Parathyroid adenoma (tissue), 2 donors: ENCODE results near the gene HOXD10.

Source experiments
- H2AFZ ChIP-seq: fragments of 300-600 bp; sonication (generic); one replicate; pipeline ENCODE4 v1.7.0; 2017; ENCODE audit warnings: antibody characterized with exemption, mild to moderate bottlenecking
- H3K27ac ChIP-seq: fragments of 300-600 bp; sonication (generic); one replicate; pipeline ENCODE4 v1.7.0; 2017
- H3K27me3 ChIP-seq: fragments of 300-600 bp; sonication (generic); one replicate; pipeline ENCODE4 v1.7.0; 2017; ENCODE audit warnings: low read length; ENCODE audit not compliant: control insufficient read depth, insufficient read depth
- H3K36me3 ChIP-seq: fragments of 300-600 bp; sonication (generic); one replicate; pipeline ENCODE4 v1.7.0; 2017; ENCODE audit warnings: low read length; ENCODE audit not compliant: control insufficient read depth, insufficient read depth
- H3K4me1 ChIP-seq: fragments of 300-600 bp; sonication (generic); one replicate; pipeline ENCODE4 v1.7.0; 2017; ENCODE audit warnings: control low read depth
- H3K4me2 ChIP-seq: fragments of 300-600 bp; sonication (generic); one replicate; pipeline ENCODE4 v1.7.0; 2017; ENCODE audit warnings: low read length
- H3K4me3 ChIP-seq: fragments of 300-600 bp; sonication (generic); one replicate; pipeline ENCODE4 v1.7.0; 2017; ENCODE audit warnings: low read depth, low read length
- H3K79me2 ChIP-seq: fragments of 300-600 bp; sonication (generic); one replicate; pipeline ENCODE4 v1.7.0; 2017; ENCODE audit warnings: control low read depth
- H3K9ac ChIP-seq: fragments of 300-600 bp; sonication (generic); one replicate; pipeline ENCODE4 v1.7.0; 2017; ENCODE audit warnings: mild to moderate bottlenecking
- H3K9me3 ChIP-seq: fragments of 300-600 bp; sonication (generic); one replicate; pipeline ENCODE4 v1.7.0; 2017; ENCODE audit warnings: low read length; ENCODE audit not compliant: control insufficient read depth
- CTCF ChIP-seq: fragments of 300-600 bp; sonication (generic); IDR thresholded peaks from one replicate; pipeline ENCODE4 v1.7.0; 2017; ENCODE audit warnings: antibody characterized with exemption, mild to moderate bottlenecking
- donor health status: primary hyperparathyroidism.

HOXD10 gene

DNA sequence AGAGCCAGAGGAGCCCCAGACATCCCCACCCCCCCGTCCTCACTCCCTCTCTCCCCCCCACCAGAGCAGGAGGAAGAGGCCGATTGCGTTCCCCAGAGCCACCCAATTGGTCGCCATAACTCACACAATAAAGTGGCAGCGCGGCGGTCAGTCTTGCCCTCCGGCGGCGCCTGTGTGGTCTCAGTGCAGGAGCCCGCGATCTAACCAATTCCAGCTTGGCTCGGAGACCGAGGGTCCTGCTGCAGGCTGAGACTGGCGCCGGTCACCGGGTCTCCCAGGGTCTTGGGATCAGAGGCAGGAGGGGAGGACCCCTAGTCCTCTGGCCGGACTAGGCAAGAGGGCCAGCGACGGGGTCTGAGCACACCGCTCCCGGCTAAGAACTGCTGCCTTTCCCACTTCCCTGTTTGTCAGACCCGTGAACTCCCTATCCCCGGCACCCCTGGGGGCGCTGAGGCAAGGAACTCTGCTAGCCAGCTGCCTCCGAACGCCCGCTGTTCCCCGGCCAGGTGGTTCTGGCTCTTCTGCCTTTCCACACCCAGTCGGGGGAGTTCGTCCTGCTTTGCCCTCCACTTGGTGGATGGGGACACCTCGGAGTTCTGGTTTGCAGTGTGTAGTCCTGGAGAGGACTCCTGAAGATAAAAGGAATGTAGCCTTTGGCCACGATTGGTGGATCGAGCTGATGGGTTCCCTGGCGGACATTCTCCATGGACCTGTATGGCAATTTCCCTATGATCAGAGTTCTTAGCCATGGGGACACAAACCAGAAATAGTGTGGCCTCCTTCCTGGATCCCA lies 18.0 kb upstream of the HOXD10 start:
- Histone ChIP-seq H3K4me1 (no peaks in the 10 kb centered on the region), H2AFZ (no peak overlapping the region), H3K4me2 (no peak overlapping the region), H3K9me3 (no peaks in the 10 kb centered on the region), H3K4me3 (no peak overlapping the region), H3K36me3 (no peaks in the 10 kb centered on the region), H3K79me2 (no peaks in the 10 kb centered on the region), H3K9ac (no peak overlapping the region), H3K27me3 (peaks cover 31% of the 10 kb centered on the region), H3K27ac (no peak overlapping the region)
- no peak for TF ChIP-seq CTCF

DNA sequence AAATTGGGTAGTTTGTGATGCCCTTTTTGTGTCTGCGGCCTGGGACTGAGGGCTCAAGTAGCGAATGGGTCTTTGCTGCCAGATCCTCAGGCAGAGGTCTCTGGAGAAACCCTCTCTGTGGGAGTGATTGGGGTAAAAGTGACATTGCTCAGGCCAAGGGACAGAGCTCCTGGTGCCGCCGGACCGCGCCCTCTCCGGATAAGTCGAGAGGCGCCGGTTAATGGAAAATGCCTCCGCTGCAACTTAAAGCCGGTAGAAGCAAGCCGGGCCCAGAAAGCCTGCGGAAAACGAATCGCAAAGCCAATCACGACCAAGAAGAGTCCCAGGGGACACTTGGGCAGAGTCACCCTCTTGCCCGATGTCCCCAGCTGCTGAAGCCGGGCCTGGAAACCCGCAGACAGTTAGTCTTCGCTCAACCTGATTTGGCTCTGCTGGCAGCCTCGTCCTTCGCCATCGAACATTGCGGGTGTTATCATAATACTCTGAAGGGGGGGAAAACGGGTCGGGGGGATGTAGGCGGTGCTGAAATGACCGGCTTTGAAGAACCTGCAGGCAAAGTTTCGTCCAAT lies 17.3 kb upstream of the HOXD10 start:
- TF ChIP-seq CTCF: no peak
- Histone ChIP-seq H3K4me2 (no peak overlapping the region), H3K27ac (no peak overlapping the region), H2AFZ (no peak overlapping the region), H3K27me3 (peaks cover 31% of the 10 kb centered on the region), H3K79me2 (no peaks in the 10 kb centered on the region), H3K9me3 (no peaks in the 10 kb centered on the region), H3K4me1 (no peaks in the 10 kb centered on the region), H3K9ac (no peak overlapping the region), H3K36me3 (no peaks in the 10 kb centered on the region), H3K4me3 (no peak overlapping the region)

- peaks cover 31% of the 10 kb centered on the region for H3K27me3 ChIP-seq
- no peak within 1 kb of the TSS for H3K4me2 ChIP-seq
- no peaks in the 10 kb centered on the region for H3K36me3 ChIP-seq
- no peak within 1 kb of the TSS for H2AFZ ChIP-seq
- H3K27ac ChIP-seq: no peak within 1 kb of the TSS
- no peaks in the 10 kb centered on the region for H3K9me3 ChIP-seq
- H3K9ac ChIP-seq: no peak within 1 kb of the TSS
- H3K4me1 ChIP-seq: no peaks in the 10 kb centered on the region
- no peaks in the 10 kb centered on the region for H3K79me2 ChIP-seq
- no peak within 1 kb of the TSS for H3K4me3 ChIP-seq
- TF ChIP-seq CTCF: no peak
These were observed 16.6 kb upstream of the HOXD10 start, which contains the start of gene HOXD12 for GRCh38 chr2:176099728-176100546. TSS of gene HOXD12 (plus strand) at chr2:176099795. CDS start at chr2:176099802, 7 bp downstream.

DNA sequence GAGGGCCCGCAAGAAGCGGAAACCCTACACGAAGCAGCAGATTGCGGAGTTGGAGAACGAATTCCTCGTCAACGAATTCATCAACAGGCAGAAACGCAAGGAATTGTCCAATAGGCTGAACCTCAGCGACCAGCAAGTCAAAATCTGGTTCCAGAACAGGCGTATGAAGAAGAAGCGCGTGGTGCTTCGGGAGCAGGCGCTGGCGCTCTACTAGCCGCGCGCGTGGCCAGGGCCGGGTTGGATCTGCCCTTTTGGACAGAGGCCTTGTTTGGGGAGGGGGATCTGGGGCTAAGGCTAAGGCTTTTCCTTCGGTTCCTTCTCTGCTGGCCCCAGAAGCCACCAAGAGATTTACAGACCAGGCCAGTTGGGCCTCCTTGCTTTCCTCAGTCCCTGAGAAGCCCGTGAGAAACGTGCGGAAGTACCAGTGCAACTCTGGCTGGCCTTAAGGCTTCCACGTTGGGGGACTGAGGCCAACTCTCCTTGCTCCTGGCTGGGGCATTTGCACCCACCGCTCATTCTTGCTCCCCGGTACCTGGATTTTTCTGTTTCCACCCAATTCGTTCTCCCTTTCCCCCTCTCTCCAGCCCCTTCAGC lies 15.9 kb upstream of the HOXD10 start:
- Histone ChIP-seq H3K27ac (no peak overlapping the region), H3K9ac (no peak overlapping the region), H3K4me2 (no peak overlapping the region), H3K9me3 (no peaks in the 10 kb centered on the region), H3K36me3 (no peaks in the 10 kb centered on the region), H3K4me3 (no peak overlapping the region), H3K27me3 (peaks cover 34% of the 10 kb centered on the region), H3K79me2 (no peaks in the 10 kb centered on the region), H2AFZ (no peak overlapping the region), H3K4me1 (no peaks in the 10 kb centered on the region)
- TF ChIP-seq CTCF: no peak
